PC-9 (cell line): ENCODE measurements around the gene CHPF2. TPM values are rescaled to one million over a fixed set of nuclear protein-coding genes. Genes with fewer than 3 reads are reported as not detected.

Experiments
- BruUV-seq: library from RNA; stranded (reverse); fragments of 400-500 nt; replicated peaks from 2 replicates; lab custom pipeline; 2021; lab: Mats Ljungman, UMichigan
- CTCF ChIA-PET: fragments of 300-600 bp; sonication (Branson Sonifier 250); formaldehyde crosslinking; loops from one replicate; lab custom pipeline; 2022; ENCODE audit warnings: antibody characterized with exemption; lab: Charles Lee
- POLR2A ChIA-PET: fragments of 300-600 bp; sonication (Branson Sonifier 250); formaldehyde crosslinking; loops from one replicate; lab custom pipeline; 2022; ENCODE audit warnings: antibody characterized with exemption; ENCODE audit not compliant: unreplicated experiment; lab: Charles Lee
- DNase-seq, 2 experiments: peaks; one replicate each; pipeline versions ENCODE4 v3.0.0 to v3.0.0-alpha.2; 2015 to 2022; ENCODE audit warnings: mixed read lengths in 1 of 2
- H2AFZ ChIP-seq: fragments of 200-600 bp; sonication (generic); 2 replicates; pipeline ENCODE4 v1.8.1; 2017; ENCODE audit warnings: antibody characterized with exemption
- H3F3A ChIP-seq: fragments of 200-600 bp; sonication (generic); 2 replicates; pipeline ENCODE4 v1.8.1; 2017; ENCODE audit warnings: antibody characterized with exemption, mild to moderate bottlenecking, low read depth; ENCODE audit not compliant: insufficient read depth
- H3K27ac ChIP-seq: fragments of 200-600 bp; sonication (generic); 2 replicates; pipeline ENCODE4 v1.6.1; 2016; ENCODE audit warnings: mixed run types
- H3K27me3 ChIP-seq: fragments of 200-600 bp; sonication (generic); 2 replicates; pipeline ENCODE4 v1.6.1; 2016; ENCODE audit warnings: low read depth, mixed run types; ENCODE audit not compliant: insufficient read depth
- H3K36me3 ChIP-seq: fragments of 200-600 bp; sonication (generic); 2 replicates; pipeline ENCODE4 v1.6.1; 2016; ENCODE audit warnings: low read depth, mixed run types
- H3K4me1 ChIP-seq: fragments of 200-600 bp; sonication (generic); replicated peaks from 2 replicates; pipeline ENCODE4 v1.6.1; 2016; ENCODE audit warnings: mixed run types; ENCODE audit not compliant: insufficient read depth
- H3K4me2 ChIP-seq: fragments of 200-600 bp; sonication (generic); 2 replicates; pipeline ENCODE4 v1.6.1; 2017; ENCODE audit warnings: mixed run types
- H3K4me3 ChIP-seq: fragments of 200-600 bp; sonication (generic); 2 replicates; pipeline ENCODE4 v1.6.1; 2016; ENCODE audit warnings: mixed run types
- H3K79me2 ChIP-seq: fragments of 200-600 bp; sonication (generic); 2 replicates; pipeline ENCODE4 v1.6.1; 2017; ENCODE audit warnings: low read depth, mixed run types
- H3K9me2 ChIP-seq: fragments of 200-600 bp; sonication (generic); 2 replicates; pipeline ENCODE4 v1.8.1; 2017; ENCODE audit warnings: mild to moderate bottlenecking; ENCODE audit not compliant: insufficient read depth
- H3K9me3 ChIP-seq: fragments of 200-600 bp; sonication (generic); 2 replicates; pipeline ENCODE4 v1.8.1; 2016; ENCODE audit warnings: low read depth; ENCODE audit not compliant: insufficient read depth
- H4K20me1 ChIP-seq: fragments of 200-600 bp; sonication (generic); 2 replicates; pipeline ENCODE4 v1.8.1; 2017; ENCODE audit not compliant: insufficient read depth
- CTCF ChIP-seq: fragments of 200-600 bp; sonication (generic); conservative IDR thresholded peaks from 2 replicates; pipeline ENCODE4 v1.6.1; 2017; ENCODE audit warnings: mixed run types, antibody characterized with exemption, mild to moderate bottlenecking, moderate library complexity
- EZH2 ChIP-seq: fragments of 200-600 bp; sonication (generic); IDR thresholded peaks from 2 replicates; pipeline ENCODE4 v1.8.0; 2017; ENCODE audit warnings: antibody characterized with exemption, low read depth
- intact Hi-C: fragments of 100-400 bp; cut with micrococcal nuclease; formaldehyde crosslinking; loops from one replicate; pipeline ENCODE4 v1.10.0; 2022; ENCODE audit not compliant: unreplicated experiment
- total RNA-seq: library from RNA; stranded (reverse); gene quantifications from 2 replicates; pipeline ENCODE4 v1.2.3, GENCODE V29; 2021

CHPF2 gene
- total RNA-seq, 1 experiment from 2014 or later: 54.9 TPM

- Histone ChIP-seq H3K79me2 (no peaks in the 10 kb centered on the region), H3K9me2 (no peaks in the 10 kb centered on the region), H3K27ac (no peak overlapping the region), H3K4me3 (no peak overlapping the region), H3K36me3 (no peaks in the 10 kb centered on the region), H3K4me1 (0 out of 2 replicates have a peak, but pooled peaks cover 4% of the 10 kb centered on the region), H3K27me3 (peaks cover 41% of the 10 kb centered on the region), H3K4me2 (no peak overlapping the region), H3K9me3 (no peaks in the 10 kb centered on the region), H2AFZ (no peak overlapping the region), H4K20me1 (no peaks in the 10 kb centered on the region), H3F3A (no peaks in the 10 kb centered on the region)
- no peak for DNase-seq
- intact Hi-C loops: no loop called here
- ChIA-PET POLR2A (no interaction called here), CTCF (no interaction called here)
- TF ChIP-seq CTCF: no peak
- no peak for TF ChIP-seq EZH2
- no TSS peak for BruUV-seq
Observed at GRCh38 chr7:151272877-151273276, 40.6 kb downstream of the CHPF2 start.

- intact Hi-C loops: no loop called here
- Histone ChIP-seq H3K9me2 (no peaks in the 10 kb centered on the region), H3K9me3 (no peaks in the 10 kb centered on the region), H3K27ac (no peak overlapping the region), H2AFZ (no peak overlapping the region), H3K27me3 (peaks cover 44% of the 10 kb centered on the region), H3K4me2 (no peak overlapping the region), H3K79me2 (no peaks in the 10 kb centered on the region), H3K4me3 (no peak overlapping the region), H3K36me3 (no peaks in the 10 kb centered on the region), H3K4me1 (0 out of 2 replicates have a peak, but pooled peaks cover 4% of the 10 kb centered on the region), H4K20me1 (no peaks in the 10 kb centered on the region), H3F3A (no peaks in the 10 kb centered on the region)
- DNase-seq: no peak
- POLR2A ChIA-PET: no interaction called here
- no TSS peak for BruUV-seq
- no peak for TF ChIP-seq EZH2
- TF ChIP-seq CTCF: no peak
- CTCF ChIA-PET: no interaction called here
Observed at GRCh38 chr7:151273651-151274390, 41.5 kb downstream of the CHPF2 start.

GRCh38 chr7:151274396-151274795, 42.1 kb downstream of the CHPF2 start:
- POLR2A ChIA-PET: no interaction called here
- TF ChIP-seq CTCF (no peak), EZH2 (no peak)

More at GRCh38 chr7:151274396-151274795, 42.1 kb downstream of the CHPF2 start:
- no TSS peak for BruUV-seq
- Histone ChIP-seq H3K27ac (no peak overlapping the region), H3K9me3 (no peaks in the 10 kb centered on the region), H2AFZ (no peak overlapping the region), H3K4me1 (0 out of 2 replicates have a peak, but pooled peaks cover 4% of the 10 kb centered on the region), H4K20me1 (no peaks in the 10 kb centered on the region), H3K4me2 (no peak overlapping the region), H3K4me3 (no peak overlapping the region), H3K27me3 (peaks cover 46% of the 10 kb centered on the region), H3F3A (no peaks in the 10 kb centered on the region), H3K79me2 (no peaks in the 10 kb centered on the region), H3K36me3 (no peaks in the 10 kb centered on the region), H3K9me2 (no peaks in the 10 kb centered on the region)
- intact Hi-C loops: no loop called here
- CTCF ChIA-PET: no interaction called here
- DNase-seq: no peak
